Large intestine (tissue), 3 donors: ENCODE data around the gene CDC25A. TPM values are rescaled to one million over a fixed set of nuclear protein-coding genes. Genes with fewer than 3 reads are reported as not detected.

ENCODE experiments used
- DNase-seq, 2 donors: peaks; one replicate each; pipeline versions ENCODE4 v3.0.0 to v3.0.0-alpha.2; 2013
- H3K27ac ChIP-seq: one replicate; pipeline ENCODE4 v1.5.1; 2013; ENCODE audit warnings: low read length
- H3K27me3 ChIP-seq: 2 replicates; pipeline ENCODE4 v1.6.1; 2013; ENCODE audit warnings: low read length; ENCODE audit not compliant: control insufficient read depth, insufficient read depth
- H3K36me3 ChIP-seq: 2 replicates; pipeline ENCODE4 v1.6.1; 2013; ENCODE audit warnings: low read length; ENCODE audit not compliant: control insufficient read depth, insufficient read depth
- H3K4me1 ChIP-seq: one replicate; pipeline ENCODE4 v1.6.1; 2013; ENCODE audit warnings: low read length; ENCODE audit not compliant: control insufficient read depth, insufficient read depth
- H3K4me3 ChIP-seq: one replicate; pipeline ENCODE4 v1.5.1; 2013; ENCODE audit warnings: low read length
- H3K9me3 ChIP-seq: one replicate; pipeline ENCODE4 v1.6.1; 2013; ENCODE audit warnings: mild to moderate bottlenecking, low read depth, low read length, moderate library complexity; ENCODE audit not compliant: control insufficient read depth
- WGBS: methylation state at CpG from one replicate; pipeline ENCODE4 v1.1.5; 2013; ENCODE audit warnings: low lambda C conversion rate; ENCODE audit not compliant: insufficient coverage; 5-methylcytosine and 5-hydroxymethylcytosine counted together
- polyA plus RNA-seq: library from polyadenylated mRNA; unstranded; fragments of 120-200 nt; gene quantifications from one replicate; pipeline ENCODE4 v1.2.1, GENCODE V29; 2013

Gene CDC25A
- polyA plus RNA-seq, 1 donor: 5.3 TPM

- Histone ChIP-seq H3K27ac (no peak overlapping the region), H3K4me1 (no peaks in the 10 kb centered on the region), H3K4me3 (no peak overlapping the region), H3K36me3 (no peaks in the 10 kb centered on the region), H3K27me3 (no peaks in the 10 kb centered on the region), H3K9me3 (peaks cover 13% of the 10 kb centered on the region)
- no CpG with 5 or more reads among the region's 2 CpGs for WGBS
- DNase-seq: no peak
These were observed 77.8 kb downstream of the CDC25A start for GRCh38 chr3:48110463-48110862.

DNA sequence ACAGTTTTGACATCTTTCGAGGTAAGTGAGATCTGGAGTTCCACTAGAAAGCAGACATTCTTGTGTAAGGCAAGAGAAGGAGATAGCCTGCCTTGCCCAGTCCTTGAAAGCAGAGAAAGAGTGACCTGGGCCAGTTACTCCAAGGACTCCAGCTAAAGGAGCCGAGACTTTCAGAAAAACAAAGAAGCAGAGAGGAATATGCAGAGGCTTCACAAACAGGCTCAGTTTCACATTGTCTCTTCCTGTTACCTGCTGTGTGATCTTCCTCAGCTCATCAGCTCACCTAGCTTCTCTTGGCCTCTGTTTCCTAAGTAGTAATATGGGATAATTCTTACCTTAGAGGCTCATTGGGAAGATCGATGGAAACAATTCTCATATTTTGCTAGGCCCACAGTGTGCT is 81.0 kb downstream of the CDC25A start:
- Histone ChIP-seq H3K9me3 (peaks cover 12% of the 10 kb centered on the region), H3K36me3 (no peaks in the 10 kb centered on the region), H3K27ac (no peak overlapping the region), H3K27me3 (no peaks in the 10 kb centered on the region), H3K4me1 (no peaks in the 10 kb centered on the region), H3K4me3 (no peak overlapping the region)
- no peak for DNase-seq
- WGBS: no CpG with 5 or more reads among the region's 3 CpGs

Other genes starting within 250 kb of the CDC25A start
- 96.4 TPM for gene MAP4, start 172.0 kb downstream of the CDC25A start, polyA plus RNA-seq
- 0.19 TPM for gene CAMP, start 35.1 kb upstream of the CDC25A start, polyA plus RNA-seq
- 7.8 TPM for gene ZNF589, start 52.7 kb upstream of the CDC25A start, polyA plus RNA-seq
- gene NME6, start 113.0 kb upstream of the CDC25A start, polyA plus RNA-seq: 25.3 TPM
- not detected for gene SPINK8, start 145.2 kb upstream of the CDC25A start, polyA plus RNA-seq
- gene FBXW12, start 183.8 kb upstream of the CDC25A start, polyA plus RNA-seq: 0.18 TPM
- gene PLXNB1, start 241.7 kb upstream of the CDC25A start, polyA plus RNA-seq: 121 TPM